WTC11 (cell line): Measurements from ENCODE around the gene TBPL2.

Experiments
- CBFB ChIP-seq: sonication (generic); formaldehyde crosslinking; IDR thresholded peaks from 2 replicates; pipeline ENCODE4 v1.8.1; 2022; ENCODE audit warnings: mild to moderate bottlenecking, low read depth, missing genetic modification reagents
- ELF4 ChIP-seq: sonication (generic); formaldehyde crosslinking; IDR thresholded peaks from 2 replicates; pipeline ENCODE4 v1.8.1; 2022; ENCODE audit warnings: low read depth, mild to moderate bottlenecking, moderate library complexity, missing genetic modification reagents
- FOXK1 ChIP-seq: sonication (generic); formaldehyde crosslinking; IDR thresholded peaks from 2 replicates; pipeline ENCODE4 v1.8.0; 2022; ENCODE audit warnings: mild to moderate bottlenecking, moderate library complexity, missing genetic modification reagents
- KAT7 ChIP-seq: sonication (generic); formaldehyde crosslinking; IDR thresholded peaks from 2 replicates; pipeline ENCODE4 v1.8.1; 2023; ENCODE audit warnings: missing genetic modification reagents, mild to moderate bottlenecking, borderline replicate concordance
- RORB ChIP-seq: fragments of 250-450 bp; sonication (Bioruptor Pico); IDR thresholded peaks from 2 replicates; pipeline ENCODE4 v1.9.0; 2021; ENCODE audit warnings: mild to moderate bottlenecking
- SP1 ChIP-seq: sonication (generic); formaldehyde crosslinking; conservative IDR thresholded peaks from 2 replicates; pipeline ENCODE4 v1.8.1; 2022; ENCODE audit warnings: missing genetic modification reagents
- TEAD4 ChIP-seq: sonication (generic); formaldehyde crosslinking; IDR thresholded peaks from 2 replicates; pipeline ENCODE4 v1.8.0; 2022; ENCODE audit warnings: mild to moderate bottlenecking, missing genetic modification reagents
- ZNF263 ChIP-seq: sonication (generic); formaldehyde crosslinking; IDR thresholded peaks from 2 replicates; pipeline ENCODE4 v1.8.1; 2022; ENCODE audit warnings: low read depth, mild to moderate bottlenecking, moderate library complexity, missing genetic modification reagents
- ZNF423 ChIP-seq: fragments of 250-450 bp; sonication (Bioruptor Pico); IDR thresholded peaks from 2 replicates; pipeline ENCODE4 v2.1.2; 2022; ENCODE audit warnings: mild to moderate bottlenecking, moderate library complexity
- TF ChIP-seq, protein P1 (sequence below): fragments of 200-600 bp; IDR thresholded peaks from 2 replicates; pipeline ENCODE4 v1.8.0; 2022; ENCODE audit warnings: antibody characterized with exemption
- TF ChIP-seq, protein P2 (sequence below): sonication (generic); formaldehyde crosslinking; IDR thresholded peaks from 2 replicates; pipeline ENCODE4 v1.8.0; 2023; ENCODE audit warnings: mild to moderate bottlenecking, missing genetic modification reagents
- TF ChIP-seq, protein P3 (sequence below): sonication (generic); formaldehyde crosslinking; IDR thresholded peaks from 2 replicates; pipeline ENCODE4 v1.8.1; 2022; ENCODE audit warnings: mild to moderate bottlenecking, missing genetic modification reagents, moderate library complexity, borderline replicate concordance
- TF ChIP-seq, protein P4 (sequence below): sonication (generic); formaldehyde crosslinking; IDR thresholded peaks from 2 replicates; pipeline ENCODE4 v1.8.1; 2022; ENCODE audit warnings: low read depth, mild to moderate bottlenecking, moderate library complexity, missing genetic modification reagents, borderline replicate concordance

DNA sequence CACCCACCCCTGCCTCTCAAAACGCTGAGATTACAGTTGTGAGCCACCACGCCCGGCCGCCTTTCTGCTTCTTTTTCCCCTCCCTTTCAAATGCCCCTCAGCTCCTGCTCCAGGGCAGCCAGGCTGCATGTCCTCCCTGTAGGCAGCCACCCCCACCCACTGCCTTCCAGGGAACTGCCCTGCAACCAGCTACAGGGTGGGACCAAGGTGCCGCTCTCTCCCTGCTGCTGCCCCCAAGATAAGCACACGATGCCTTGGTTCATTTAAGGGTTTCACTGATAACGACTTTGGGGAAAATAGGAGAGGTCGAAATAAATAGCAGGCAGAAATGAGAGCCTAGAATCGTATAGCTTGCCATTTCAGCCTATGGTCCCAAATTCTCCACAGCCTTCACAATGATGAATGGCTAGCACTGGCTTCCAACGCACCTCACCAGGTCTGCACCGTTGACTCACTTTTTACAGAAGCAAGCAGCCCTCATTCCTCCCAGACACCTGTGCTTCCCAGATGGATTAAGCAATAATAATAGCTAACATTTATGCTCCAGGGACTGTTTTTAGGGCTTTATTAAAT lies 69.4 kb downstream of the TBPL2 start:
- TF ChIP-seq, protein P1, sequence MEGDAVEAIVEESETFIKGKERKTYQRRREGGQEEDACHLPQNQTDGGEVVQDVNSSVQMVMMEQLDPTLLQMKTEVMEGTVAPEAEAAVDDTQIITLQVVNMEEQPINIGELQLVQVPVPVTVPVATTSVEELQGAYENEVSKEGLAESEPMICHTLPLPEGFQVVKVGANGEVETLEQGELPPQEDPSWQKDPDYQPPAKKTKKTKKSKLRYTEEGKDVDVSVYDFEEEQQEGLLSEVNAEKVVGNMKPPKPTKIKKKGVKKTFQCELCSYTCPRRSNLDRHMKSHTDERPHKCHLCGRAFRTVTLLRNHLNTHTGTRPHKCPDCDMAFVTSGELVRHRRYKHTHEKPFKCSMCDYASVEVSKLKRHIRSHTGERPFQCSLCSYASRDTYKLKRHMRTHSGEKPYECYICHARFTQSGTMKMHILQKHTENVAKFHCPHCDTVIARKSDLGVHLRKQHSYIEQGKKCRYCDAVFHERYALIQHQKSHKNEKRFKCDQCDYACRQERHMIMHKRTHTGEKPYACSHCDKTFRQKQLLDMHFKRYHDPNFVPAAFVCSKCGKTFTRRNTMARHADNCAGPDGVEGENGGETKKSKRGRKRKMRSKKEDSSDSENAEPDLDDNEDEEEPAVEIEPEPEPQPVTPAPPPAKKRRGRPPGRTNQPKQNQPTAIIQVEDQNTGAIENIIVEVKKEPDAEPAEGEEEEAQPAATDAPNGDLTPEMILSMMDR: no peak
- TF ChIP-seq FOXK1 (CRISPR knock-in tag) (no peak), TEAD4 (CRISPR knock-in tag) (no peak), KAT7 (no peak), ZNF423 (CRISPR knock-in tag) (no peak), ZNF263 (no peak), RORB (CRISPR knock-in tag) (no peak), ELF4 (CRISPR knock-in tag) (no peak), SP1 (CRISPR knock-in tag) (no peak), CBFB (CRISPR knock-in tag) (no peak)
- TF ChIP-seq, protein P2, sequence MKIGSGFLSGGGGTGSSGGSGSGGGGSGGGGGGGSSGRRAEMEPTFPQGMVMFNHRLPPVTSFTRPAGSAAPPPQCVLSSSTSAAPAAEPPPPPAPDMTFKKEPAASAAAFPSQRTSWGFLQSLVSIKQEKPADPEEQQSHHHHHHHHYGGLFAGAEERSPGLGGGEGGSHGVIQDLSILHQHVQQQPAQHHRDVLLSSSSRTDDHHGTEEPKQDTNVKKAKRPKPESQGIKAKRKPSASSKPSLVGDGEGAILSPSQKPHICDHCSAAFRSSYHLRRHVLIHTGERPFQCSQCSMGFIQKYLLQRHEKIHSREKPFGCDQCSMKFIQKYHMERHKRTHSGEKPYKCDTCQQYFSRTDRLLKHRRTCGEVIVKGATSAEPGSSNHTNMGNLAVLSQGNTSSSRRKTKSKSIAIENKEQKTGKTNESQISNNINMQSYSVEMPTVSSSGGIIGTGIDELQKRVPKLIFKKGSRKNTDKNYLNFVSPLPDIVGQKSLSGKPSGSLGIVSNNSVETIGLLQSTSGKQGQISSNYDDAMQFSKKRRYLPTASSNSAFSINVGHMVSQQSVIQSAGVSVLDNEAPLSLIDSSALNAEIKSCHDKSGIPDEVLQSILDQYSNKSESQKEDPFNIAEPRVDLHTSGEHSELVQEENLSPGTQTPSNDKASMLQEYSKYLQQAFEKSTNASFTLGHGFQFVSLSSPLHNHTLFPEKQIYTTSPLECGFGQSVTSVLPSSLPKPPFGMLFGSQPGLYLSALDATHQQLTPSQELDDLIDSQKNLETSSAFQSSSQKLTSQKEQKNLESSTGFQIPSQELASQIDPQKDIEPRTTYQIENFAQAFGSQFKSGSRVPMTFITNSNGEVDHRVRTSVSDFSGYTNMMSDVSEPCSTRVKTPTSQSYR (CRISPR knock-in tag): no peak
- TF ChIP-seq, protein P3, sequence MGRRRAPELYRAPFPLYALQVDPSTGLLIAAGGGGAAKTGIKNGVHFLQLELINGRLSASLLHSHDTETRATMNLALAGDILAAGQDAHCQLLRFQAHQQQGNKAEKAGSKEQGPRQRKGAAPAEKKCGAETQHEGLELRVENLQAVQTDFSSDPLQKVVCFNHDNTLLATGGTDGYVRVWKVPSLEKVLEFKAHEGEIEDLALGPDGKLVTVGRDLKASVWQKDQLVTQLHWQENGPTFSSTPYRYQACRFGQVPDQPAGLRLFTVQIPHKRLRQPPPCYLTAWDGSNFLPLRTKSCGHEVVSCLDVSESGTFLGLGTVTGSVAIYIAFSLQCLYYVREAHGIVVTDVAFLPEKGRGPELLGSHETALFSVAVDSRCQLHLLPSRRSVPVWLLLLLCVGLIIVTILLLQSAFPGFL (CRISPR knock-in tag): no peak
- TF ChIP-seq, protein P4, sequence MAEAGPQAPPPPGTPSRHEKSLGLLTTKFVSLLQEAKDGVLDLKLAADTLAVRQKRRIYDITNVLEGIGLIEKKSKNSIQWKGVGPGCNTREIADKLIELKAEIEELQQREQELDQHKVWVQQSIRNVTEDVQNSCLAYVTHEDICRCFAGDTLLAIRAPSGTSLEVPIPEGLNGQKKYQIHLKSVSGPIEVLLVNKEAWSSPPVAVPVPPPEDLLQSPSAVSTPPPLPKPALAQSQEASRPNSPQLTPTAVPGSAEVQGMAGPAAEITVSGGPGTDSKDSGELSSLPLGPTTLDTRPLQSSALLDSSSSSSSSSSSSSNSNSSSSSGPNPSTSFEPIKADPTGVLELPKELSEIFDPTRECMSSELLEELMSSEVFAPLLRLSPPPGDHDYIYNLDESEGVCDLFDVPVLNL (CRISPR knock-in tag): no peak
